Psoas muscle (tissue), 8 donors: ENCODE measurements around the gene L1CAM. TPM values are rescaled to one million over a fixed set of nuclear protein-coding genes. Genes with fewer than 3 reads are reported as not detected.

Source experiments
- ATAC-seq, 4 donors: fragments of 200-7000 bp; cut with Tn5 transposase; one replicate each; pipeline ENCODE4 v1.9.1; 2020; ENCODE audit warnings: moderate library complexity in 3 of 4, mild to moderate bottlenecking in 2 of 4
- DNase-seq, 2 donors: peaks; one replicate each; pipeline ENCODE4 v3.0.0-alpha.2; 2020
- H3K27ac ChIP-seq: fragments of 200-600 bp; one replicate; pipeline ENCODE4 v1.8.0; 2022
- H3K27me3 ChIP-seq, 3 donors: fragments of 200-600 bp in 1 of 3; one replicate each; pipeline versions ENCODE4 v1.6.1 to v1.8.0; 2013 to 2022; ENCODE audit warnings: low read length in 2 of 3, mild to moderate bottlenecking in 2 of 3, moderate library complexity in 1 of 3; ENCODE audit not compliant: insufficient read depth in 3 of 3
- H3K36me3 ChIP-seq, 2 donors: fragments of 200-600 bp in 1 of 2; one replicate each; pipeline versions ENCODE4 v1.6.1 to v1.8.0; 2013 to 2022; ENCODE audit warnings: low read depth in 1 of 2, mild to moderate bottlenecking in 1 of 2, moderate library complexity in 1 of 2; ENCODE audit not compliant: insufficient read depth in 1 of 2
- H3K4me1 ChIP-seq: fragments of 200-600 bp; one replicate; pipeline ENCODE4 v1.8.0; 2022
- H3K4me3 ChIP-seq: fragments of 200-600 bp; one replicate; pipeline ENCODE4 v1.8.0; 2022; ENCODE audit warnings: mild to moderate bottlenecking
- H3K9me3 ChIP-seq: fragments of 200-600 bp; one replicate; pipeline ENCODE4 v1.8.0; 2022
- WGBS, 3 donors: extraction: QIAGEN DNeasy Blood & Tissue Kit; methylation state at CpG; one replicate each; pipeline versions ENCODE4 v1.1.6 to v1.1.7; 2013; 5-methylcytosine and 5-hydroxymethylcytosine counted together
- intact Hi-C, 2 donors: fragments of 100-400 bp; cut with DNase I; formaldehyde crosslinking; loops; one replicate each; pipeline versions ENCODE4 v1.11.0 to v1.14.2; 2022
- polyA plus RNA-seq, 3 donors: library from polyadenylated mRNA; stranded (reverse); fragments of 200-250 nt; gene quantifications; one replicate each; pipeline ENCODE4 v1.2.3, GENCODE V29; 2013
- total RNA-seq, 4 donors: library from RNA; stranded (reverse); fragmentation: NEBNext Ultra II Directional in 2 of 4; extraction: Animal tissue kit (Norgen Biotek cat#: 25700) in 2 of 4; gene quantifications; one replicate each; pipeline versions ENCODE4 v1.2.1 to v1.2.4, GENCODE V29; 2021 to 2023
- TF ChIP-seq, protein P1 (sequence below): fragments of 200-600 bp; IDR thresholded peaks from one replicate; pipeline ENCODE4 v1.8.0; 2022; ENCODE audit warnings: antibody characterized with exemption
- donor health status: healthy with polysubstance abuse.
- donor health status: DM: no; HTN: no; CAD: no; lungs with moderate emphysema.
- donor health status: Bipolar disorder and iron deficiency.
- donor health status: healthy.
- donor health status: DM: yes; HTN: yes; CAD: no.
- donor health status: DM: no; HTN: no; CAD: no.
- donor health status: DM: no; HTN: no; CAD: no.
- donor health status: DM: yes; HTN: yes; CAD: no.

The L1CAM gene
- total and polyA plus RNA-seq, 7 donors, result 0.22 to 1.5 (median 0.46) TPM

DNA sequence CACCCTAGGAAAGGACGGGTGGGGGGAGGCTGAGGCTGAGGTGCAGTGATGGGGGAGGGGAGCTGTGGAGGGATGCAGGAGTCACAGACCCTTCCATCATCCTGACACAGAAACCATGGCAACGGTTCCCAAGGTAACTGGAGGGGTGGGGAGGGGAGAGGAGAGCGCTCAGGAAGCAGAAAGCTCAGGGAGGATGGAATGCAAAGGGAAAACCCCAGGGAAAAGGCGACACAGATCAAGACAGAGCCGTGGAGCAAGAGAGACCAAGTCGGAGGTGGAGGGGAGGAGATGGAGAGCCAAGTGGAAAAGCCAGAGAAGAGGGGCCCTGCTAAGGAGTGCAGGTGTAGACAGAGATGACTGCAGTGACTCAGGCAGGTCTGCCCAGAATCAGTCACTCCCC, 14.5 kb downstream of the L1CAM start:
- intact Hi-C loops, result no loop called here
- DNase-seq (no peak), ATAC-seq (no peak)
- TF ChIP-seq, protein P1, sequence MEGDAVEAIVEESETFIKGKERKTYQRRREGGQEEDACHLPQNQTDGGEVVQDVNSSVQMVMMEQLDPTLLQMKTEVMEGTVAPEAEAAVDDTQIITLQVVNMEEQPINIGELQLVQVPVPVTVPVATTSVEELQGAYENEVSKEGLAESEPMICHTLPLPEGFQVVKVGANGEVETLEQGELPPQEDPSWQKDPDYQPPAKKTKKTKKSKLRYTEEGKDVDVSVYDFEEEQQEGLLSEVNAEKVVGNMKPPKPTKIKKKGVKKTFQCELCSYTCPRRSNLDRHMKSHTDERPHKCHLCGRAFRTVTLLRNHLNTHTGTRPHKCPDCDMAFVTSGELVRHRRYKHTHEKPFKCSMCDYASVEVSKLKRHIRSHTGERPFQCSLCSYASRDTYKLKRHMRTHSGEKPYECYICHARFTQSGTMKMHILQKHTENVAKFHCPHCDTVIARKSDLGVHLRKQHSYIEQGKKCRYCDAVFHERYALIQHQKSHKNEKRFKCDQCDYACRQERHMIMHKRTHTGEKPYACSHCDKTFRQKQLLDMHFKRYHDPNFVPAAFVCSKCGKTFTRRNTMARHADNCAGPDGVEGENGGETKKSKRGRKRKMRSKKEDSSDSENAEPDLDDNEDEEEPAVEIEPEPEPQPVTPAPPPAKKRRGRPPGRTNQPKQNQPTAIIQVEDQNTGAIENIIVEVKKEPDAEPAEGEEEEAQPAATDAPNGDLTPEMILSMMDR, result no peak
- H3K27ac ChIP-seq, result no peak overlapping the region
- H3K9me3 ChIP-seq, result no peaks in the 10 kb centered on the region
- no peaks in the 10 kb centered on the region for H3K4me1 ChIP-seq
- H3K27me3 ChIP-seq, result peaks cover 0 to 28% (median 0%) of the 10 kb centered on the region in 3 donors
- H3K4me3 ChIP-seq, result no peak overlapping the region
- H3K36me3 ChIP-seq, result no peaks in the 10 kb centered on the region
- WGBS, 3 donors, result 21 to 40% (median 33%) methylated on average over 6 of the region's 6 CpGs

DNA sequence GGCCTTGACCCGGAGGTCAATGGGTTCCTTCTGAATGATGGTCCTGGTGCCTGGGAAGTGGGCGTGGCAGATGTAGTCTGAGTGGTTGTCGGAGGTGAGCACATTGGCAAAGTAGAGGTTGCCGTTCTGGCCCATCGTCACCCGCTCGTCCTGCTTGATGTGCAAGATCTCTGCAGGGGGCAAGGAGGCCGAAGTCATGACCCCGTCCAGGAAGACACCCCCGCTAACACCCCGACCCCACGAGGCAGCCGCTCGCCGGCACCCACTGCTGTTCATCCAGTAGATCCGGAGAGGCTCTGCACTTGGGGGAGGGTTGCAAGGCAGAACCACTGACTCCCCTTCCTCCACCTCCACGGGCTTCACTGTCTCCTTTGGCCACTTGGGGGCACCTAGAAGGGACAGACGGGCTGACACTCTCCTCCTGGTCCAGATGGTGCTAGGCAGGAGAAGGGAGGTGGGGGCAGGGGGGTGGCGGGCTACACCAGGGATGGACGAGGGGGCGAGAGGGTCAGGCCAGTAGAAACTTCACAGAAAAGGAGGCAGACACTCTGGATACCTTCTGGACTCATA, 15.1 kb downstream of the L1CAM start:
- ATAC-seq (no peak), DNase-seq (no peak)
- H3K27me3 ChIP-seq, result peaks cover 0 to 22% (median 0%) of the 10 kb centered on the region in 3 donors
- no peak overlapping the region for H3K4me3 ChIP-seq
- 50 to 61% (median 51%) methylated on average over 9 to 21 of the region's 21 CpGs for WGBS, 3 donors
- TF ChIP-seq, protein P1, result no peak
- no peaks in the 10 kb centered on the region for H3K9me3 ChIP-seq
- H3K36me3 ChIP-seq, result no peaks in the 10 kb centered on the region
- intact Hi-C loops, result no loop called here
- no peaks in the 10 kb centered on the region for H3K4me1 ChIP-seq
- no peak overlapping the region for H3K27ac ChIP-seq

DNA sequence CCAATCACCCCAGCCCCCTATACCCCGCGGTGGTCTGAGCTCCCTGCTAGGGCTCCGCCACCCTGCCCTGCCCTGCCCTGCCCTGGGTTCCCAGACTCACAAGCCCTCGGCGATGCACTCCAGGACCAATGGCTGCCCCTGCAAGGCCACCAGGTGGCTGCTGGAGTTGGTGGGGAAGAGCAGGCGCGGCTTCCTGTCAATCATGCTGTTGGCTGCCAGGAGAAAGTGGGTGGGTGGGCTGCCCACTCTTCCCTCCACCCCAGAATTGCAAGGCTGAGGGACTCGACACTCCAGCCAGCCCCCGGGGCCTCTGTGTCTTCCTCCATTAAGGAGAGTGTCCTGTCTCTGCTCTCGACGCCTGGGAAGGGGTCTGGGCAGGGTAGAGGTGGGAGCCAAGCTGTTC, 15.7 kb downstream of the L1CAM start:
- no peak overlapping the region for H3K4me3 ChIP-seq
- H3K27me3 ChIP-seq, result peaks cover 0 to 17% (median 0%) of the 10 kb centered on the region in 3 donors
- WGBS, 3 donors, result 70 to 80% (median 73%) methylated on average over 4 to 11 of the region's 11 CpGs
- ATAC-seq, result no peak
- TF ChIP-seq, protein P1, result no peak
- H3K27ac ChIP-seq, result no peak overlapping the region
- H3K9me3 ChIP-seq, result no peaks in the 10 kb centered on the region
- no peaks in the 10 kb centered on the region for H3K36me3 ChIP-seq
- DNase-seq, result no peak
- intact Hi-C loops, result no loop called here
- no peaks in the 10 kb centered on the region for H3K4me1 ChIP-seq

DNA sequence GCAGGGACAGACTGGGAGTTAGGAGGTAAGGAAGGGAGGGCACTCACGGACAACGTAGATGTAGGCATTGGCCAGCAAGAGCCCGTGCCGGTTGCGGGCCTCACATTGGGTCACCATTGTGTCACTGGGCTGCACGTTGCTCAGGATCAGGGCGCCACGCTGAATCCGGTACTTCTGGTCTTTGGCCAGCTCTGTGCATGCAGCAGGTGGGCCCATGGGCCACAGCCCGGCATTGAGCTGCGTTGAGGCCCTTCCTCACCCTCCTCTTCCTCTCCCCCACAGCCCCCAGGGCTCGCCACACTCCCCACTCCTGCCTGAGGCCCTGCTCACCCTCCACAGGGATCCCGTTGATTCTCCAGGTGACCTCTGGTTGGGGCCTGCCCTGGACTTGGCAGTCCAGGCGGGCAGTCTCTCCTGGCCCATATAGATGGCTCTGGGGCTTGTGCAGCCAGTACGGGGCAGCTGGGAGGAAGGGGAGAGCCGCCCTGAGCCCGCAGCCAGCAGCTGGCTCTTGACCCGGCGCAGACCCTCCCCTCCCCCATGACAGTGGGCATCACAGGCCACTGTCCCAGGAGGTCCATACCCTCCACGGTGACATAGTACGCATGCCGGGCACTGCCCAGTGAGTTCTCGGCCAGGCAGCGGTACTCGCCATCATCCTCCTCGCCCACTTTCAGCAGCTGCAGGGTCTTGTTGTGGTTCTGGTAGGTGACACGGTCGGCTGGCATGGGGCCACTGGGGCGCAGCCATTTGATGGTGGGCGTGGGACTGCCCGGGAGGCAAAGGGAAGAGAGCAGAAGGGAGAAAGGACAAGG, 16.3 kb downstream of the L1CAM start:
- Histone ChIP-seq H3K4me3 (no peak overlapping the region), H3K27me3 (peaks cover 0 to 17% (median 2%) of the 10 kb centered on the region in 3 donors), H3K4me1 (no peaks in the 10 kb centered on the region), H3K36me3 (no peaks in the 10 kb centered on the region), H3K27ac (no peak overlapping the region), H3K9me3 (no peaks in the 10 kb centered on the region)
- intact Hi-C loops, result no loop called here
- 77 to 85% (median 83%) methylated on average over 14 to 31 of the region's 31 CpGs for WGBS, 3 donors
- DNase-seq (no peak), ATAC-seq (no peak)
- TF ChIP-seq, protein P1, result no peak
